SK-N-SH (cell line): ENCODE data around the gene GUCY2C. TPM values are rescaled to one million over a fixed set of nuclear protein-coding genes. Genes with fewer than 3 reads are reported as not detected.

Experiments
- CTCF ChIA-PET: fragments of 300-600, 350-600 bp; formaldehyde crosslinking; extraction: SDS; loops from one replicate; lab custom pipeline; 2021; lab: Yijun Ruan, JAX
- POLR2A ChIA-PET: fragments of 350-600 bp; sonication (Branson Sonifier 250); formaldehyde crosslinking; extraction: SDS; loops from one replicate; lab custom pipeline; 2020; ENCODE audit warnings: antibody characterized with exemption, inconsistent platforms; lab: Yijun Ruan, JAX
- DNase-seq: peaks from one replicate; pipeline ENCODE4 v3.0.0; 2012
- H2AFZ ChIP-seq: fragments of 200-600 bp; sonication (generic); 2 replicates; pipeline ENCODE4 v1.8.1; 2016; ENCODE audit warnings: antibody characterized with exemption, mild to moderate bottlenecking, low read depth
- H3F3A ChIP-seq: fragments of 200-600 bp; sonication (generic); replicated peaks from 2 replicates; pipeline ENCODE3; 2016; ENCODE audit warnings: antibody characterized with exemption, mild to moderate bottlenecking; ENCODE audit not compliant: insufficient read depth
- H3K27ac ChIP-seq, 2 experiments: fragments of 200-500 bp in 1 of 2; fragments of 200-600 bp in 1 of 2; sonication (Bioruptor generic) in 1 of 2; sonication (generic), shearing (Covaris generic) in 1 of 2; 2 replicates each; pipeline versions ENCODE4 v1.5.1 to v1.6.1; 2014 to 2016; ENCODE audit warnings: low read depth in 2 of 2, inconsistent platforms in 1 of 2, low read length in 1 of 2, mild to moderate bottlenecking in 1 of 2, mixed read lengths in 1 of 2
- H3K27me3 ChIP-seq: fragments of 200-600 bp; sonication (generic), shearing (Covaris generic); 2 replicates; pipeline ENCODE4 v1.6.1; 2016; ENCODE audit warnings: mixed run types; ENCODE audit not compliant: insufficient read depth
- H3K36me3 ChIP-seq, 2 experiments: fragments of 200-500 bp in 1 of 2; fragments of 200-600 bp in 1 of 2; sonication (Bioruptor generic) in 1 of 2; sonication (generic) in 1 of 2; replicated peaks in 1 of 2; 2 replicates each; pipeline versions ENCODE3 to v1.5.1; 2014 to 2016; ENCODE audit warnings: low read length in 1 of 2, mild to moderate bottlenecking in 1 of 2; ENCODE audit not compliant: insufficient read depth in 2 of 2, control insufficient read depth in 1 of 2
- H3K4me1 ChIP-seq, 2 experiments: fragments of 200-500 bp in 1 of 2; fragments of 200-600 bp in 1 of 2; sonication (Bioruptor generic) in 1 of 2; sonication (generic), shearing (Covaris generic) in 1 of 2; 2 replicates each; pipeline versions ENCODE4 v1.5.1 to v1.6.1; 2014 to 2016; ENCODE audit warnings: low read depth in 1 of 2, low read length in 1 of 2, mixed run types in 1 of 2; ENCODE audit not compliant: insufficient read depth in 2 of 2, control insufficient read depth in 1 of 2
- H3K4me2 ChIP-seq: fragments of 200-600 bp; sonication (generic), shearing (Covaris generic); 2 replicates; pipeline ENCODE4 v1.6.1; 2017; ENCODE audit warnings: mixed run types
- H3K4me3 ChIP-seq, 2 experiments: fragments of 200-500 bp in 1 of 2; fragments of 200-600 bp in 1 of 2; sonication (Bioruptor generic) in 1 of 2; sonication (generic), shearing (Covaris generic) in 1 of 2; 2 replicates each; pipeline versions ENCODE4 v1.5.1 to v1.8.1; 2014 to 2016; ENCODE audit warnings: low read depth in 2 of 2, inconsistent platforms in 1 of 2, low read length in 1 of 2, mild to moderate bottlenecking in 1 of 2, mixed read lengths in 1 of 2, moderate library complexity in 1 of 2
- H3K79me2 ChIP-seq: fragments of 200-600 bp; sonication (generic); 2 replicates; pipeline ENCODE4 v1.8.1; 2017; ENCODE audit warnings: mild to moderate bottlenecking; ENCODE audit not compliant: insufficient read depth
- H3K9ac ChIP-seq: fragments of 200-600 bp; sonication (generic); 2 replicates; pipeline ENCODE4 v1.6.1; 2017; ENCODE audit warnings: mixed run types
- H3K9me2 ChIP-seq: fragments of 200-600 bp; sonication (generic); 2 replicates; pipeline ENCODE4 v1.6.1; 2017; ENCODE audit warnings: mixed run types
- H3K9me3 ChIP-seq: fragments of 200-600 bp; sonication (generic); 2 replicates; pipeline ENCODE4 v1.6.1; 2017; ENCODE audit warnings: mixed run types, mild to moderate bottlenecking, moderate library complexity
- H4K20me1 ChIP-seq: fragments of 200-600 bp; sonication (generic); 2 replicates; pipeline ENCODE4 v1.6.1; 2017; ENCODE audit warnings: mild to moderate bottlenecking, mixed run types; ENCODE audit not compliant: insufficient read depth
- CTCF ChIP-seq: fragments of 200-600 bp; sonication (generic); IDR thresholded peaks from 2 replicates; pipeline ENCODE4 v1.6.1; 2017; ENCODE audit warnings: antibody characterized with exemption, mild to moderate bottlenecking, moderate library complexity
- EZH2phosphoT487 ChIP-seq: fragments of 200-600 bp; sonication (generic); IDR thresholded peaks from 2 replicates; pipeline ENCODE4 v1.6.1; 2017; ENCODE audit warnings: low read depth, mixed run types, mild to moderate bottlenecking, antibody characterized with exemption, moderate library complexity, borderline replicate concordance
- TEAD4 ChIP-seq: IDR thresholded peaks from 2 replicates; pipeline ENCODE4 v1.4.0; 2012; ENCODE audit warnings: mild to moderate bottlenecking, borderline replicate concordance; ENCODE audit not compliant: insufficient read depth
- ZBTB33 ChIP-seq: IDR thresholded peaks from 2 replicates; pipeline ENCODE4 v1.4.0; 2012; ENCODE audit warnings: low read depth, borderline replicate concordance
- WGBS: methylation state at CpG from one replicate; pipeline ENCODE4 v1.1.6; 2017; ENCODE audit warnings: low lambda C conversion rate; 5-methylcytosine and 5-hydroxymethylcytosine counted together
- polyA plus RNA-seq, 3 experiments: library from polyadenylated mRNA; depleted of rRNA; stranded (reverse); fragments of >200 nt; gene quantifications; 2 replicates each; pipeline ENCODE4 v1.2.3, GENCODE V29; 2012
- TF ChIP-seq, protein P1 (sequence below): IDR thresholded peaks from 2 replicates; pipeline ENCODE4 v1.6.1; 2012; ENCODE audit warnings: mild to moderate bottlenecking, low read depth, low read length, moderate library complexity

GUCY2C gene
- polyA plus RNA-seq, 1 of the 3 experiments (the other 2 are of a cell fraction) = not detected

DNA sequence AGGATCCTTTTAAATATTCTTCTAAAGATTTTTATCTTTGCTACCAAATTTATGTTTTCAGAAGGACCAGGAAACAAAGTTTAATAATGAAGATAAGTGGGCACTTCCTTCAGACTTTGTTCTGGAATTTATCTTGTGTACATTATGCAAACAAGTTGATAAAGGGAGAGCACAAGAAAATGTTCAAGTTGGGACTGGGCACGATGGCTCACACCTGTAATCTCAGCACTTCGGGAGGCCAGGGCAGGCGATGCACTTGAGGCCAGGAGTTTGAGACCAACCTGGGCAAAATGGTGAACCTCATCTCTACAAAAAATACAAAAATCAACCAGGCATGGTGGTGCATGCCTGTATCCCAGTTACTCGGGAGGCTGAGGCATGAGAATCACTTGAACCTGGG is 133.4 kb downstream of the GUCY2C start:
- TF ChIP-seq CTCF (no peak), EZH2phosphoT487 (no peak), ZBTB33 (no peak), TEAD4 (no peak)
- TF ChIP-seq, protein P1, sequence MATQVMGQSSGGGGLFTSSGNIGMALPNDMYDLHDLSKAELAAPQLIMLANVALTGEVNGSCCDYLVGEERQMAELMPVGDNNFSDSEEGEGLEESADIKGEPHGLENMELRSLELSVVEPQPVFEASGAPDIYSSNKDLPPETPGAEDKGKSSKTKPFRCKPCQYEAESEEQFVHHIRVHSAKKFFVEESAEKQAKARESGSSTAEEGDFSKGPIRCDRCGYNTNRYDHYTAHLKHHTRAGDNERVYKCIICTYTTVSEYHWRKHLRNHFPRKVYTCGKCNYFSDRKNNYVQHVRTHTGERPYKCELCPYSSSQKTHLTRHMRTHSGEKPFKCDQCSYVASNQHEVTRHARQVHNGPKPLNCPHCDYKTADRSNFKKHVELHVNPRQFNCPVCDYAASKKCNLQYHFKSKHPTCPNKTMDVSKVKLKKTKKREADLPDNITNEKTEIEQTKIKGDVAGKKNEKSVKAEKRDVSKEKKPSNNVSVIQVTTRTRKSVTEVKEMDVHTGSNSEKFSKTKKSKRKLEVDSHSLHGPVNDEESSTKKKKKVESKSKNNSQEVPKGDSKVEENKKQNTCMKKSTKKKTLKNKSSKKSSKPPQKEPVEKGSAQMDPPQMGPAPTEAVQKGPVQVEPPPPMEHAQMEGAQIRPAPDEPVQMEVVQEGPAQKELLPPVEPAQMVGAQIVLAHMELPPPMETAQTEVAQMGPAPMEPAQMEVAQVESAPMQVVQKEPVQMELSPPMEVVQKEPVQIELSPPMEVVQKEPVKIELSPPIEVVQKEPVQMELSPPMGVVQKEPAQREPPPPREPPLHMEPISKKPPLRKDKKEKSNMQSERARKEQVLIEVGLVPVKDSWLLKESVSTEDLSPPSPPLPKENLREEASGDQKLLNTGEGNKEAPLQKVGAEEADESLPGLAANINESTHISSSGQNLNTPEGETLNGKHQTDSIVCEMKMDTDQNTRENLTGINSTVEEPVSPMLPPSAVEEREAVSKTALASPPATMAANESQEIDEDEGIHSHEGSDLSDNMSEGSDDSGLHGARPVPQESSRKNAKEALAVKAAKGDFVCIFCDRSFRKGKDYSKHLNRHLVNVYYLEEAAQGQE = no peak
- no peak overlapping the region for H3K4me3 ChIP-seq
- H3K9me3 ChIP-seq = no peaks in the 10 kb centered on the region
- ChIA-PET POLR2A (no interaction called here), CTCF (interaction anchor here (0.6 kb wide), 1 partner anchor 1063 kb away, joined by 3 read pairs; no protein-coding TSS in a partner anchor)
- H3F3A ChIP-seq = no peaks in the 10 kb centered on the region
- no peaks in the 10 kb centered on the region; a peak in 1 of 4 replicates for H3K4me1 ChIP-seq
- no peaks in the 10 kb centered on the region for H3K36me3 ChIP-seq
- DNase-seq = no peak
- H3K9me2 ChIP-seq = no peaks in the 10 kb centered on the region
- no peaks in the 10 kb centered on the region for H3K79me2 ChIP-seq
- H3K27ac ChIP-seq = no peak overlapping the region
- no peak overlapping the region for H3K9ac ChIP-seq
- WGBS = 36% methylated on average over 4 of the region's 4 CpGs
- no peak overlapping the region for H2AFZ ChIP-seq
- no peaks in the 10 kb centered on the region for H3K27me3 ChIP-seq
- H3K4me2 ChIP-seq = no peak overlapping the region
- no peaks in the 10 kb centered on the region for H4K20me1 ChIP-seq

Other genes with a start within 250 kb of the GUCY2C start
- 0.03 and 0.10 TPM in 2 replicates for gene PLBD1, start 128.7 kb downstream of the GUCY2C start, polyA plus RNA-seq (2012; rRNA removed)
- gene WBP11, start 106.9 kb upstream of the GUCY2C start, polyA plus RNA-seq (2012; rRNA removed) = 14.7 and 18.7 TPM in 2 replicates
- gene C12orf60, start 107.1 kb upstream of the GUCY2C start, polyA plus RNA-seq (2012; rRNA removed) = 0.87 and 1.0 TPM in 2 replicates
- 0.03 and 0.18 TPM in 2 replicates for gene SMCO3, start 117.6 kb upstream of the GUCY2C start, polyA plus RNA-seq (2012; rRNA removed)
- gene ART4, start 146.9 kb upstream of the GUCY2C start, polyA plus RNA-seq (2012; rRNA removed) = not detected in 2 replicates
- 76.2 and 109 TPM in 2 replicates for gene MGP, start 189.3 kb upstream of the GUCY2C start, polyA plus RNA-seq (2012; rRNA removed)
- 0.64 and 1.1 TPM in 2 replicates for gene ERP27, start 241.9 kb upstream of the GUCY2C start, polyA plus RNA-seq (2012; rRNA removed)